GM10266 (cell line): ENCODE data around the gene SLC37A4.
"Not testable (repeated sequence)": the region's sequence is repeated elsewhere in the genome, so short reads cannot be mapped to it uniquely, and the experiment has no call there.

Experiments used
- DNase-seq: peaks from one replicate; pipeline ENCODE4 v3.0.0; 2012; ENCODE audit errors: extremely low spot score
- CTCF ChIP-seq: IDR thresholded peaks from 2 replicates; pipeline ENCODE4 v1.5.1; 2012; ENCODE audit warnings: mild to moderate bottlenecking, low read depth; ENCODE audit not compliant: control insufficient read depth, insufficient read depth; ENCODE audit errors: missing control alignments

SLC37A4 gene

GRCh38 chr11:119049081-119049480 is 18.4 kb upstream of the SLC37A4 start:
- no peak for TF ChIP-seq CTCF
- no peak for DNase-seq

- no peak for DNase-seq
- TF ChIP-seq CTCF: no peak
These were observed 18.0 kb upstream of the SLC37A4 start for GRCh38 chr11:119048644-119049043.

- TF ChIP-seq CTCF: no peak
- DNase-seq: no peak
These were observed 16.5 kb upstream of the SLC37A4 start for GRCh38 chr11:119047205-119047604.

- TF ChIP-seq CTCF: no peak
- no peak for DNase-seq
These were observed 15.8 kb upstream of the SLC37A4 start for GRCh38 chr11:119046489-119046888.

GRCh38 chr11:119044708-119045107 is 14.0 kb upstream of the SLC37A4 start:
- no peak for TF ChIP-seq CTCF
- DNase-seq: no peak

GRCh38 chr11:119042927-119043326 is 12.2 kb upstream of the SLC37A4 start:
- TF ChIP-seq CTCF: no peak
- no peak for DNase-seq

GRCh38 chr11:119041821-119042514 is 11.3 kb upstream of the SLC37A4 start:
- no peak for DNase-seq
- TF ChIP-seq CTCF: no peak

GRCh38 chr11:119039471-119039870 is 8.8 kb upstream of the SLC37A4 start:
- DNase-seq: not testable (repeated sequence)
